ENCODE data around the gene DNAJC13.

DNA sequence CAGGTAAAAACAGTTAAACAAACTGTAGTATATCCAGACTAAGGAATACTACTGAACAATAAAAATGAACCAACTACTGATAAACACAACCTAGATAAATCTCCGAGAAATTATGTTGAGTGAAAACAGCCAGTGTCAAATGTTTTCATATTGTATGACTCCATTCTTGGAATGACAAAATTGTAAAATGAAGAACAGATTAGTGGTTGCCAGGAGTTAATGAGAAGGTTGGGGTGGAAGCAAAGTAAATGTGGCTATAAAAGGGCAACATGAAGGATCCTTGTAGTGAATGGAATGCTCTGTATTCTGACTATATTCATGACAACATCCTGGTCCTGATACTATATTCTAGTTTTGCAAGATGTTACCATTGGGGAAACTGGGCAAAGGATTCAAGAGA is 152.3 kb downstream of the DNAJC13 start:
- TF ChIP-seq CEBPB (IDR thresholded peaks at IDR 0.05), result no peak
- TF ChIP-seq REST (IDR thresholded peaks at IDR 0.05; ENCODE audit: low read depth), result no peak
- no peak for TF ChIP-seq EP300 (IDR thresholded peaks at IDR 0.05; ENCODE audit: borderline replicate concordance)
- no peak for TF ChIP-seq USF1 (IDR thresholded peaks at IDR 0.05)
- TF ChIP-seq TCF12 (IDR thresholded peaks at IDR 0.05; ENCODE audit: low read depth), result no peak
- TF ChIP-seq TAF1 (IDR thresholded peaks at IDR 0.05; ENCODE audit: low read depth), result no peak
- TF ChIP-seq RAD21 (IDR thresholded peaks at IDR 0.05; ENCODE audit: low read depth), result no peak
- no peak for TF ChIP-seq MAX (IDR thresholded peaks at IDR 0.05)
